Activated CD4-positive, alpha-beta T cell treated with anti-CD3 and anti-CD28 coated beads, Interleukin-2, Interleukin-6, amounts not matched to agents 100 ng/mL and 50 ng/mL, durations not matched to agents 16 hours and 8 hours (primary cell): ENCODE measurements around the gene AGBL4.

Experiments used
- DNase-seq: peaks from one replicate; pipeline ENCODE4 v3.0.0-alpha.2; 2020

AGBL4 gene

GRCh38 chr1:48627486-48627885, 1396.3 kb downstream of the AGBL4 start:
- no peak for DNase-seq

GRCh38 chr1:48619539-48619938, 1404.2 kb downstream of the AGBL4 start:
- no peak for DNase-seq

- no peak for DNase-seq
Observed at GRCh38 chr1:48617252-48617651, 1406.5 kb downstream of the AGBL4 start.

- no peak for DNase-seq
Observed at GRCh38 chr1:48616710-48617109, 1407.0 kb downstream of the AGBL4 start.

- DNase-seq: no peak
Observed at GRCh38 chr1:48611841-48612240, 1411.9 kb downstream of the AGBL4 start.

GRCh38 chr1:48610628-48611542, 1412.9 kb downstream of the AGBL4 start:
- DNase-seq: no peak

GRCh38 chr1:48608882-48609281, 1414.9 kb downstream of the AGBL4 start:
- no peak for DNase-seq

- DNase-seq: no peak
Observed at GRCh38 chr1:48603222-48603621, 1420.5 kb downstream of the AGBL4 start.

- DNase-seq: no peak
Observed at GRCh38 chr1:48602349-48602748, 1421.4 kb downstream of the AGBL4 start.

GRCh38 chr1:48600182-48600581, 1423.6 kb downstream of the AGBL4 start:
- no peak for DNase-seq

GRCh38 chr1:48597663-48598062, 1426.1 kb downstream of the AGBL4 start:
- DNase-seq: no peak

GRCh38 chr1:48596046-48596445, 1427.7 kb downstream of the AGBL4 start:
- no peak for DNase-seq

- DNase-seq: no peak
Observed at GRCh38 chr1:48595613-48596012, 1428.1 kb downstream of the AGBL4 start.

GRCh38 chr1:48592330-48592729, 1431.4 kb downstream of the AGBL4 start:
- DNase-seq: no peak

- no peak for DNase-seq
Observed at GRCh38 chr1:48591181-48591580, 1432.6 kb downstream of the AGBL4 start.

GRCh38 chr1:48588061-48588460, 1435.7 kb downstream of the AGBL4 start:
- DNase-seq: no peak

- no peak for DNase-seq
Observed at GRCh38 chr1:48582408-48582807, 1441.3 kb downstream of the AGBL4 start.

GRCh38 chr1:48581270-48581669, 1442.5 kb downstream of the AGBL4 start:
- no peak for DNase-seq

- DNase-seq: peak; percentile 1
Observed at GRCh38 chr1:48576565-48576964, 1447.2 kb downstream of the AGBL4 start.

- DNase-seq: peak; percentile 33
Observed at GRCh38 chr1:48572646-48573258, 1451.0 kb downstream of the AGBL4 start.

- no peak for DNase-seq
Observed at GRCh38 chr1:48572134-48572533, 1451.6 kb downstream of the AGBL4 start.

GRCh38 chr1:48571303-48571987, 1452.3 kb downstream of the AGBL4 start:
- DNase-seq: no peak

- no peak for DNase-seq
Observed at GRCh38 chr1:48570568-48570967, 1453.2 kb downstream of the AGBL4 start.

GRCh38 chr1:48568501-48568900, 1455.3 kb downstream of the AGBL4 start:
- DNase-seq: no peak
